ENCODE measurements around the gene MAML1. TPM values are rescaled to one million over a fixed set of nuclear protein-coding genes. Genes with fewer than 3 reads are reported as not detected.
"Not testable (repeated sequence)": the region's sequence is repeated elsewhere in the genome, so short reads cannot be mapped to it uniquely, and the experiment has no call there.

The MAML1 gene
- polyA plus RNA-seq (ENCODE audit: insufficient read length) = 24.8 TPM

GRCh38 chr5:179732412-179732917 is at the start of gene MAML1:
Gene MAML1, plus strand, starts transcription at chr5:179732822. Its CDS starts 291 bp downstream, at chr5:179733113.
- peak; percentile 98 for DNase-seq (ENCODE audit: low read depth)

- DNase-seq (ENCODE audit: low read depth) = not testable (repeated sequence)
Observed at GRCh38 chr5:179689212-179689611, 43.4 kb upstream of the MAML1 start.

GRCh38 chr5:179694561-179694960 is 38.1 kb upstream of the MAML1 start:
- DNase-seq (ENCODE audit: low read depth) = no peak

DNA sequence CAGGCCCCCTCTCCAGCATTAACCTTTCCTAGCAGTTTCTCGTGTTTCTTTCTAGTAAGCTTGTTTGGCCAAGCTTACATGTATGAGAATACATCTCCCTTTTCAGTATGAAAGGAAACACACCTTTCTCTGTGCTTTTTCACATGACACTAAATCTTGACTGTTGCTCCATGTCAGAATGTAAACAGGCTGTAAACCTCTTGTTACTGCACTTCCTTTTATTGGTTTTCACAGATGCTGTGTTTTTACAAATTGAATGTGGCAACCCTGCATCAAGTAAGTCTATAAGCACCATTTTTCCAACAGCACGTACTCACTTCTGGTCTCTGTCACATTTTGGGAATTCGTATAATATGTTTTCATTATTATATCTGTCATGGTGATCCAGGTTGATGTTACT is 36.0 kb upstream of the MAML1 start:
- no peak for DNase-seq (ENCODE audit: low read depth)

GRCh38 chr5:179697108-179697507 is 35.5 kb upstream of the MAML1 start:
- no peak for DNase-seq (ENCODE audit: low read depth)

GRCh38 chr5:179697543-179697942 is 35.1 kb upstream of the MAML1 start:
- not testable (repeated sequence) for DNase-seq (ENCODE audit: low read depth)

GRCh38 chr5:179697993-179698934 is 34.4 kb upstream of the MAML1 start:
- peak; percentile 94 for DNase-seq (ENCODE audit: low read depth)

GRCh38 chr5:179698935-179699615 is 33.5 kb upstream of the MAML1 start, which contains the start of gene CANX:
Gene CANX, plus strand, starts transcription at chr5:179698967. Its CDS starts 6,715 bp downstream, at chr5:179705682.
- DNase-seq (ENCODE audit: low read depth) = no peak

DNA sequence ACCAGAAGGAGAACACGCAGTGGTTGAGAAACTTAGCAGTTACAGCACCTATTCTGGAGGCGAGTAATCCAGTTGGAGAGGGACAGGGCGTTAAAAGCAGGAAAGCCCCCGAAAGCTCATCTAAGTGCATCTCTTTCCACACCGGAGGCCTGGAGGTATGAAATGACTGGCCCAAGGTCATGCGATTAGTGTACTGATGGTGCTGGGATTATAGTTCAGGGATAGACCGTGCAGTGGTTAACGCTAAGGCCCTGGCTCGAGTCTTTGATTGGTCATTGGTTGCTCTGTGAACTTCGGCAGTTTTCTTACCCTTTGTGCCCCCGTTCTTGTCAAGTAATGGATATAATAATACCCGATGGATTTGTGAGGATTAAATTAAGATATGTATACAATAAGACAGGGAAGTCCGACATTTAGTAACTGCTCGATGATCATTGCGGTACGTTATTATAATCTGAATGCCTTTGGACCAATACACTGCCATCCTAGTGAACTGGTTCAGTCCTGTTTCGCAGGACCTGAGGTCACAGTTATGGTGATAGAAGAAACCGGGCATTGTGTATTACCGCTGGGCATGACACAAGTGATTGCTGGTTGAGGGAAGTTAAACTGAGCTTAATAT is 32.9 kb upstream of the MAML1 start:
- no peak for DNase-seq (ENCODE audit: low read depth)

DNA sequence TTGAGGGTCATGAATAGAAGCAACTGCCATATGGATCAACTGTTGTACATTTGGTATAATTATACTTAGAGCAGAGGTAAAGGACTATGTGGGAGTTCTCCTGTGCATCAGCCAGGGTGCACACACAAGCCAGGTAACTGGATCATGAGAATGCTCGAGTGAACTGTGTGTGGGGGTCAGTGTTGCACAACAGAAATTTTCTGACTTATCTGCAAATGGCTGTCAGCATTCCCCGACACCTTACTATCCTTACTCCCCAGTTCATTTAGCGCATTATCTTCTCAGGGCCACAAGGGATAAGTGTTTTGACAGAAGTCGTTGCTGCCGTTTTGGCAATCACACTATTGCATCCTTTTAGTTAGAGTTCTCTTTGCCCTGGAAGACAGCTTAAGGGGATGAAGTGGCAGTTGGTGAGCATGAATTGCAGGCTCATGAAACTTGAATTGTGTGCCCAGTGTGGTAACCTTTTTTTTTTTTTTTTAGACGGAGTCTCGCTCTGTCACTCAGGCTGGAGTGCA is 32.2 kb upstream of the MAML1 start:
- DNase-seq (ENCODE audit: low read depth) = no peak

- DNase-seq (ENCODE audit: low read depth) = no peak
Observed at GRCh38 chr5:179716286-179716685, 16.3 kb upstream of the MAML1 start.

GRCh38 chr5:179720222-179720621 is 12.4 kb upstream of the MAML1 start:
- DNase-seq (ENCODE audit: low read depth) = no peak

GRCh38 chr5:179724163-179724562 is 8.5 kb upstream of the MAML1 start:
- no peak for DNase-seq (ENCODE audit: low read depth)

DNA sequence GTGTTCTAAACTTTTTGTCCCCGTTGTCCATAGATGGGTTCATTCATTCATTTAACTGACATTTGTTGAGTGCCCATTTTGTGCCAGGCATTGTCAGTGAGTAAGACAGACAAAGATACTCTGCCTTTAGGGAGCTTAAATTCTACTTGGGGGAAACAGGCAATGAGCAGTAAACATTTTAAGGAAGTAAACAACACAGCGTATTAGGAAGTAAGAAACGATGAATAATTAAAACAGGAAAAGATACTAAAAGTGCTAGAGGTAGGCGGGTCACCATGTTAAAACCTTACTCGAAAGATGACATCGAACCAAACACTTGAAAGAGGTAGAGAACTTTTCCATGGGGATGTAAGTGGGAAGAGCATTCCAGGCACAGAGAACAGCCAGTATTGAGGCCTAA is 5.5 kb upstream of the MAML1 start:
- no peak for DNase-seq (ENCODE audit: low read depth)

GRCh38 chr5:179729303-179729702 is 3.3 kb upstream of the MAML1 start:
- no peak for DNase-seq (ENCODE audit: low read depth)

DNA sequence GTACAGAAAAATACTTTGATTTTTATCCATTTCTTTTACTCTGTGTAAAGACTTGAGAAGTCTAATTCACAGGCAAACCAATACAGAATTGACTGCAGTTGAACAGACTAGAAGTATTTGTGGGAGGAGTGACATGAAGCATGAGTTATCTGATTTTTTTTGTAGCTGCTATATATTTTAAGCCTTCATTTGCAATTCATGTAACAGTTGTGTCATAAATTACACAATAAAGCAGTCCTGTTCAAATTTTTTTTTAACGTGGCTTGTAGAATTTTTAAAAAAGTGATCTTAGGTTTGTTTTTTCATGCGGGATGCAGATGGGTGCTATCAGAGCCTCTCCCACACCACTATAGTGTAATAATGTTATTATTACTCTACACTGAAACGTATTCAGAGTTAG is 2.9 kb upstream of the MAML1 start:
- no peak for DNase-seq (ENCODE audit: low read depth)

DNA sequence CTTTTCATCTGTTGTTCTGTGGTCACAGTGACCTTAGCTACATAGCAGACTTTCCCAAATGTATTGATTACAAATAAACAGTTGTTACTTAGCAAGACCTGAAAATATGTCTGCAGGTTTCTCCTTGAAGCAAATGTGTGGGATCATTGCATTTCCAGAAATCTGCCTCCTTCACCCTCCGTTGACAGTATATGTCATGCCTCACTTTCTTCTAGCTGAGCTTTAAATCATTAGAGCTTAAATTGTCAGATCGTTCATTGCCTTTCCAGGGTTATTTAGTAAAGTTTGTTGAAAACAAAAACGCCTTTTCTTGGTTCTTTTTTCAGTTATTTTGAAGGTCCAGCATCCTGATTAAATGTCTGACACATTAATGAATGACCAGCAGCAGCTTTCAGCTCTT is 2.3 kb upstream of the MAML1 start:
- no peak for DNase-seq (ENCODE audit: low read depth)

- no peak for DNase-seq (ENCODE audit: low read depth)
Observed at GRCh38 chr5:179730852-179731251, 1.8 kb upstream of the MAML1 start.

GRCh38 chr5:179731791-179732411 is 721 bp upstream of the MAML1 start:
- DNase-seq (ENCODE audit: low read depth) = no peak

GRCh38 chr5:179732918-179733771 is 523 bp downstream of the MAML1 start:
- no peak for DNase-seq (ENCODE audit: low read depth)

GRCh38 chr5:179733772-179734126 is 1.1 kb downstream of the MAML1 start:
- no peak for DNase-seq (ENCODE audit: low read depth)

Measured in forelimb muscle (tissue), 1 donor.